Esophagus squamous epithelium (tissue), 5 donors: ENCODE data around the gene ARAP1. TPM values are rescaled to one million over a fixed set of nuclear protein-coding genes. Genes with fewer than 3 reads are reported as not detected.

Experiments used
- DNase-seq: peaks from one replicate; lab custom pipeline; 2025; lab: John Stamatoyannopoulos, UW
- H3K27ac ChIP-seq, 4 donors: fragments of 200-600 bp; sonication (generic); one replicate each; pipeline ENCODE4 v1.5.1; 2016 to 2019; ENCODE audit warnings: mild to moderate bottlenecking in 1 of 4
- H3K27me3 ChIP-seq, 4 donors: fragments of 200-600 bp; sonication (generic); 1 replicate in 3 of 4; 2 replicates in 1 of 4; pipeline versions ENCODE4 v1.5.1 to v1.6.0; 2017 to 2021; ENCODE audit warnings: antibody characterized with exemption in 1 of 4
- H3K36me3 ChIP-seq, 3 donors: fragments of 200-600 bp; sonication (generic); one replicate each; pipeline ENCODE4 v1.5.1; 2016 to 2019
- H3K4me1 ChIP-seq, 3 donors: fragments of 200-600 bp; sonication (generic); one replicate each; pipeline ENCODE4 v1.5.1; 2017 to 2019
- H3K4me3 ChIP-seq, 4 donors: fragments of 200-600 bp; sonication (generic); 1 replicate in 3 of 4; 2 replicates in 1 of 4; pipeline ENCODE4 v1.5.1; 2016 to 2019; ENCODE audit warnings: mild to moderate bottlenecking in 2 of 4, moderate library complexity in 1 of 4
- H3K9me3 ChIP-seq, 3 donors: fragments of 200-600 bp; sonication (generic); one replicate each; pipeline ENCODE4 v1.5.1; 2016 to 2019
- CTCF ChIP-seq, 6 experiments: fragments of 450-650 bp in 4 of 6; fragments of 200-600 bp in 2 of 6; sonication (generic) in 2 of 6; IDR thresholded peaks; one replicate each; pipeline ENCODE4 v1.5.1; 2016 to 2019; ENCODE audit warnings: antibody characterized with exemption in 6 of 6, mild to moderate bottlenecking in 4 of 6, moderate library complexity in 4 of 6
- POLR2A ChIP-seq, 4 donors: fragments of 450-650 bp; IDR thresholded peaks; one replicate each; pipeline ENCODE4 v1.6.1; 2017; ENCODE audit warnings: antibody characterized with exemption in 4 of 4, mild to moderate bottlenecking in 4 of 4, moderate library complexity in 3 of 4
- WGBS, 2 donors: methylation state at CpG; one replicate each; pipeline ENCODE4 v1.1.5; 2018; 5-methylcytosine and 5-hydroxymethylcytosine counted together
- intact Hi-C: fragments of 100-400 bp; cut with DNase I; formaldehyde crosslinking; loops from one replicate; pipeline ENCODE4 v1.15.0; 2022
- total RNA-seq, 4 donors: library from RNA; depleted of rRNA; stranded (reverse); fragments of >200 nt; gene quantifications; one replicate each; pipeline ENCODE4 v1.1.0, GENCODE V29; 2016
- donor health status: DM: yes; HTN: yes; CAD: no.

Gene ARAP1
- 100 to 1,000 TPM in 1 of 4 donors, 10 to 100 TPM in 3; 37.8 to 114 (median 70.6) TPM for total RNA-seq

DNA sequence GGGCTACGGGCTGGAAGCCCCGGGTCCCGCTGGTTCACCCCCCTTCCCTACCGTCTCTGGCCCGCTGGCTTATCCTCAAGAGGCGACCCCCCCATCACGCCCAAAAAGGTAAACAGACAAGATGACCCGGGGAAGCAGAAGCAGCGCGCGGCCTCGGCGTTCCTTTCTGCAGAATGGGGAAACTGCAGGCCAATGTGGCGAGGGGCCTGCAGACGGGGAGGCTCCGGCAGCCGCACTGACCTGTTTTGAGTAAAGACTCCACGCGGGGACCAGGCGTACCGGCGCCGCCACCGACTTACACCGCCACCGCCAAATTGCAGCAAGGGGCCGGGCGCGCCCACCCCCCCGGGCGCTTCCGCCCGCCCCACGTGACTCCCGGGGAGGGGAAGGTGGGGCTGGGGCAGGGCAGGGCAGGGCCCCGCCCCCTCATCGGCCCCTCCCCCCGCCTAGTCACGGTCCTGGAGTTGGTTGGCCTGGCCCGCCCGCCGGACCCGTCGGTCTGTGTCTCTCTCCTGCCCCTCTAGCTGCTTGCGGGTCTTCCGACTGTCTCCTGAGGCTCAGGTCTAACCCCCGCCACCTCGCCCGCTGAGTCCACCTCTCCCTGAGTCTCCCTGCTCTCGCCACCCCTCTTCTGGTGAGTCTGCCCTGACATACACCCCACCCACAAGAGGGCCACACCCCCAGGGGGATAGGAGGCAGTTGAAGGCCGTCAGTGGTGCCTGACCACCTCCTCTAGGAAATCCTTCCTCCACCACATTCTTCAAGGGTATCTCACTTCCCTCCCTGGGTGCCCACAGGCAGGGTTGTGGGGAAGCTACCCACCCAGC lies at the start of gene ARAP1:
TSS of gene ARAP1 (minus strand) at position 321 of the 827 bp plus-strand sequence. CDS start 25,280 bp downstream, outside the sequence.
- intact Hi-C loops, result no loop called here
- H3K4me3 ChIP-seq, result peak within 1 kb of the TSS; percentile 43 to 77 (median 64)
- WGBS, 2 donors, result 0% methylated on average over 1 of the region's 51 CpGs

GRCh38 chr11:72799441-72799840 lies 47.2 kb upstream of the ARAP1 start:
- TF ChIP-seq CTCF (IDR thresholded peaks at IDR 0.05) (no peak), POLR2A (IDR thresholded peaks at IDR 0.05) (no peak)
- H3K27me3 ChIP-seq, result no peaks in the 10 kb centered on the region
- H3K9me3 ChIP-seq, result no peaks in the 10 kb centered on the region
- H3K4me1 ChIP-seq, result peaks cover 4 to 5% (median 4%) of the 10 kb centered on the region in 3 donors
- no peak for DNase-seq
- 38 to 58% methylated on average over 3 to 4 of the region's 4 CpGs for WGBS, 2 donors
- H3K36me3 ChIP-seq, result no peaks in the 10 kb centered on the region
- H3K27ac ChIP-seq, result no peak overlapping the region
- H3K4me3 ChIP-seq, result no peak overlapping the region
- intact Hi-C loops, result no loop called here

More for the DNA sequence above, at the start of gene ARAP1:
- DNase-seq, result peak; percentile 34
- H3K36me3 ChIP-seq, result peaks cover 0 to 35% (median 0%) of the 10 kb centered on the region in 3 donors
- TF ChIP-seq CTCF (IDR thresholded peaks at IDR 0.05) (peak in 1 of 6 experiments; percentile 14), POLR2A (IDR thresholded peaks at IDR 0.05) (no peak)
- H3K27me3 ChIP-seq, result no peaks in the 10 kb centered on the region
- H3K27ac ChIP-seq, result peak within 1 kb of the TSS; percentile 22 to 72 (median 67)
- H3K4me1 ChIP-seq, result peaks cover 20 to 39% (median 21%) of the 10 kb centered on the region in 3 donors
- no peaks in the 10 kb centered on the region for H3K9me3 ChIP-seq

- intact Hi-C loops, result no loop called here
- 69 to 81% methylated on average over 2 to 3 of the region's 4 CpGs for WGBS, 2 donors
- H3K27ac ChIP-seq, result no peak overlapping the region
Observed at GRCh38 chr11:72798361-72798760, 46.2 kb upstream of the ARAP1 start.

GRCh38 chr11:72793425-72794367 lies 41.5 kb upstream of the ARAP1 start, which contains the start of gene STARD10:
TSS of gene STARD10 (minus strand) at chr11:72794047. CDS start at chr11:72781181, 12,866 bp downstream.
- intact Hi-C loops, result loop anchor here (5.0 kb wide), 1 partner anchor 66 kb away; no protein-coding TSS in a partner anchor
- peak; percentile 58 for DNase-seq

More at GRCh38 chr11:72798361-72798760, 46.2 kb upstream of the ARAP1 start:
- Histone ChIP-seq H3K9me3 (no peaks in the 10 kb centered on the region), H3K4me1 (peaks cover 9 to 10% (median 10%) of the 10 kb centered on the region in 3 donors), H3K4me3 (no peak overlapping the region), H3K27me3 (no peaks in the 10 kb centered on the region), H3K36me3 (no peaks in the 10 kb centered on the region)
- TF ChIP-seq CTCF (IDR thresholded peaks at IDR 0.05), result no peak
- no peak for TF ChIP-seq POLR2A (IDR thresholded peaks at IDR 0.05)
- DNase-seq, result no peak

More at GRCh38 chr11:72793425-72794367, 41.5 kb upstream of the ARAP1 start, which contains the start of gene STARD10:
- no peaks in the 10 kb centered on the region for H3K9me3 ChIP-seq
- no peaks in the 10 kb centered on the region for H3K36me3 ChIP-seq
- H3K4me1 ChIP-seq, result peaks cover 14 to 27% (median 24%) of the 10 kb centered on the region in 3 donors
- H3K27me3 ChIP-seq, result no peaks in the 10 kb centered on the region
- H3K4me3 ChIP-seq, result peak within 1 kb of the TSS; percentile 42 to 73 (median 64)
- WGBS, 2 donors, result 6 to 7% methylated on average over 11 to 12 of the region's 55 CpGs
- TF ChIP-seq CTCF (IDR thresholded peaks at IDR 0.05) (peak; percentile 94 to 100 (median 100)), POLR2A (IDR thresholded peaks at IDR 0.05) (peak in 3 of 4 donors; percentile 8 to 28 (median 16))
- H3K27ac ChIP-seq, result peak within 1 kb of the TSS; percentile 83 to 95 (median 93)
